Fibroblast of lung (primary cell): ENCODE results near the gene SLC25A41. TPM values are rescaled to one million over a fixed set of nuclear protein-coding genes. Genes with fewer than 3 reads are reported as not detected.
A peak's percentile ranks its signal among the peaks of the same experiment; 100 is the strongest.

Experiments used
- DNase-seq, 2 donors: peaks; one replicate each; pipeline versions ENCODE4 v3.0.0 to v3.0.0-alpha.2; 2010; ENCODE audit warnings: low read depth in 2 of 2
- H2AFZ ChIP-seq: 2 replicates; pipeline ENCODE4 v1.5.1; 2012; ENCODE audit warnings: low read length, control low read depth, inconsistent platforms
- H3K27ac ChIP-seq: 2 replicates; pipeline ENCODE4 v1.5.1; 2011; ENCODE audit warnings: low read length, control low read depth; ENCODE audit not compliant: insufficient read depth
- H3K27me3 ChIP-seq: 2 replicates; pipeline ENCODE4 v1.5.1; 2011; ENCODE audit warnings: mild to moderate bottlenecking, low read length; ENCODE audit not compliant: control insufficient read depth, insufficient read depth
- H3K36me3 ChIP-seq: 2 replicates; pipeline ENCODE4 v1.5.1; 2011; ENCODE audit warnings: low read length; ENCODE audit not compliant: control insufficient read depth, insufficient read depth
- H3K4me1 ChIP-seq: 2 replicates; pipeline ENCODE4 v1.5.1; 2011; ENCODE audit warnings: low read length; ENCODE audit not compliant: control insufficient read depth, insufficient read depth; ENCODE audit errors: extremely low read depth
- H3K4me2 ChIP-seq: 2 replicates; pipeline ENCODE4 v1.5.1; 2011; ENCODE audit warnings: low read length, control low read depth; ENCODE audit not compliant: insufficient read depth; ENCODE audit errors: extremely low read depth
- H3K4me3 ChIP-seq, 4 experiments: fragments of 200-600 bp in 1 of 4; sonication (generic) in 1 of 4; replicated peaks in 1 of 4; 2 replicates each; pipeline ENCODE4 v1.5.1; 2011 to 2016; ENCODE audit warnings: low read length in 4 of 4, low read depth in 3 of 4, mild to moderate bottlenecking in 3 of 4, control low read depth in 2 of 4, inconsistent platforms in 1 of 4, mixed read lengths in 1 of 4; ENCODE audit not compliant: insufficient read depth in 1 of 4; ENCODE audit errors: control extremely low read depth in 1 of 4
- H3K79me2 ChIP-seq: 2 replicates; pipeline ENCODE4 v1.5.1; 2012; ENCODE audit warnings: mild to moderate bottlenecking, low read length, inconsistent platforms; ENCODE audit not compliant: control insufficient read depth, insufficient read depth
- H3K9ac ChIP-seq: 2 replicates; pipeline ENCODE4 v1.5.1; 2011; ENCODE audit warnings: mild to moderate bottlenecking, low read length, control low read depth; ENCODE audit not compliant: insufficient read depth
- H3K9me3 ChIP-seq: 2 replicates; pipeline ENCODE4 v1.5.1; 2012; ENCODE audit warnings: low read depth, low read length; ENCODE audit not compliant: control insufficient read depth, insufficient read depth
- H4K20me1 ChIP-seq: 2 replicates; pipeline ENCODE4 v1.5.1; 2011; ENCODE audit warnings: low read length; ENCODE audit not compliant: control insufficient read depth, insufficient read depth; ENCODE audit errors: extremely low read depth
- EZH2 ChIP-seq: IDR thresholded peaks from 2 replicates; pipeline ENCODE4 v1.5.1; 2012; ENCODE audit warnings: low read length, control low read depth, mild to moderate bottlenecking; ENCODE audit errors: missing control alignments
- polyA plus RNA-seq, 2 donors: library from polyadenylated mRNA; depleted of rRNA in 1 of 2; stranded (reverse) in 1 of 2; unstranded in 1 of 2; fragments of >200 nt; gene quantifications; 2 replicates each; pipeline ENCODE4 v1.2.1, GENCODE V29; 2011 to 2012; ENCODE audit warnings: missing spikeins in 1 of 2
- total RNA-seq: library from RNA; depleted of rRNA; stranded (reverse); fragments of >200 nt; gene quantifications from 2 replicates; pipeline ENCODE4 v1.2.1, GENCODE V29; 2014
- TF ChIP-seq, protein P1 (sequence below), 2 donors: IDR thresholded peaks in 1 of 2; conservative IDR thresholded peaks in 1 of 2; 1 replicate in 1 of 2; 2 replicates in 1 of 2; pipeline ENCODE4 v1.5.1; 2011 to 2012; ENCODE audit warnings: low read length in 2 of 2, control low read depth in 1 of 2, inconsistent platforms in 1 of 2, low read depth in 1 of 2, mild to moderate bottlenecking in 1 of 2

SLC25A41 gene
- total and polyA plus RNA-seq, 2 donors (not counting 1 experiment from before 2014, with no cell fraction given): under 0.01 TPM; not detected in 1

DNA sequence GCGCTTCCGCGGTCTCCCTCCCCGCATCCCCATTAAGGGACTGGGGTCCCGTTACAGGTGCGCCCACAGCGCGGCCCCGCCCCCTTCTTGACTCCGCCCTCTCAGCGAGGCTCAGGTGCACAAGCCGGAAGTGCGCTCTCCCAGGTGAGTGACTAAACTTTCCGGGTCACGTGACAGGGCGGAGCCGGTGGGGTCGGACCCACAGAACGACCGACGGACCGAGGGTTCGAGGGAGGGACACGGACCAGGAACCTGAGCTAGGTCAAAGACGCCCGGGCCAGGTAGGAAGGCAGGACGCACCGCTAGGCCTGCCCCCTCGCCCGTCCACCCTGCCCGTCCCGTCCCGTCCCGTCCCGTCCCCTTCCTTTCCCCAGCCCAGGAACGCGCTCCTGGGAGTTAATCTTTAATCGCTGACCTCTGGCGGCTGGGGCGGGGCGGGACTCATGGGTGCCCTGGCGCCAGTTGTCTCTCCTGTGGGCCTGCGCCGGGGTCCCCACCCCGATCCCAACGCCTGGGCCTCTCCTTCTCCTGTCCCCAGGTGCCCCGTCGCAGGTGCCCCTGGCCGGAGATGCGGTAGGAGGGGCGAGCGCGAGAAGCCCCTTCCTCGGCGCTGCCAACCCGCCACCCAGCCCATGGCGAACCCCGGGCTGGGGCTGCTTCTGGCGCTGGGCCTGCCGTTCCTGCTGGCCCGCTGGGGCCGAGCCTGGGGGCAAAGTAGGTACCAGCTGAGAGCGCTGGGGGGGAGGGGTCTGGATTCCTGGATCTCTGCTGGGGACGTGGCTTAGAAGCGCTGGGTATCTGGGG is 30.7 kb upstream of the SLC25A41 start, which contains the start of gene CRB3:
Gene CRB3, plus strand, starts transcription at position 202 of the 804 bp plus-strand sequence. Its CDS starts 431 bp downstream, at position 633.
- Histone ChIP-seq H3K27ac (no peak within 1 kb of the TSS), H3K4me1 (peaks cover 2% of the 10 kb centered on the region), H3K27me3 (peaks cover 7% of the 10 kb centered on the region), H4K20me1 (no peaks in the 10 kb centered on the region), H3K4me3 (no peak within 1 kb of the TSS), H3K9me3 (no peaks in the 10 kb centered on the region), H3K9ac (no peak within 1 kb of the TSS), H3K36me3 (no peaks in the 10 kb centered on the region), H3K79me2 (no peaks in the 10 kb centered on the region), H3K4me2 (no peak within 1 kb of the TSS), H2AFZ (no peak within 1 kb of the TSS)
- DNase-seq: no peak
- peak; percentile 38 for TF ChIP-seq EZH2
- TF ChIP-seq, protein P1, sequence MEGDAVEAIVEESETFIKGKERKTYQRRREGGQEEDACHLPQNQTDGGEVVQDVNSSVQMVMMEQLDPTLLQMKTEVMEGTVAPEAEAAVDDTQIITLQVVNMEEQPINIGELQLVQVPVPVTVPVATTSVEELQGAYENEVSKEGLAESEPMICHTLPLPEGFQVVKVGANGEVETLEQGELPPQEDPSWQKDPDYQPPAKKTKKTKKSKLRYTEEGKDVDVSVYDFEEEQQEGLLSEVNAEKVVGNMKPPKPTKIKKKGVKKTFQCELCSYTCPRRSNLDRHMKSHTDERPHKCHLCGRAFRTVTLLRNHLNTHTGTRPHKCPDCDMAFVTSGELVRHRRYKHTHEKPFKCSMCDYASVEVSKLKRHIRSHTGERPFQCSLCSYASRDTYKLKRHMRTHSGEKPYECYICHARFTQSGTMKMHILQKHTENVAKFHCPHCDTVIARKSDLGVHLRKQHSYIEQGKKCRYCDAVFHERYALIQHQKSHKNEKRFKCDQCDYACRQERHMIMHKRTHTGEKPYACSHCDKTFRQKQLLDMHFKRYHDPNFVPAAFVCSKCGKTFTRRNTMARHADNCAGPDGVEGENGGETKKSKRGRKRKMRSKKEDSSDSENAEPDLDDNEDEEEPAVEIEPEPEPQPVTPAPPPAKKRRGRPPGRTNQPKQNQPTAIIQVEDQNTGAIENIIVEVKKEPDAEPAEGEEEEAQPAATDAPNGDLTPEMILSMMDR (conservative IDR thresholded peaks at IDR 0.05 in 1 of 2, IDR thresholded peaks at IDR 0.05 in 1 of 2; ENCODE audit: low read depth in 1 of 2, low read length in 2 of 2): no peak

DNA sequence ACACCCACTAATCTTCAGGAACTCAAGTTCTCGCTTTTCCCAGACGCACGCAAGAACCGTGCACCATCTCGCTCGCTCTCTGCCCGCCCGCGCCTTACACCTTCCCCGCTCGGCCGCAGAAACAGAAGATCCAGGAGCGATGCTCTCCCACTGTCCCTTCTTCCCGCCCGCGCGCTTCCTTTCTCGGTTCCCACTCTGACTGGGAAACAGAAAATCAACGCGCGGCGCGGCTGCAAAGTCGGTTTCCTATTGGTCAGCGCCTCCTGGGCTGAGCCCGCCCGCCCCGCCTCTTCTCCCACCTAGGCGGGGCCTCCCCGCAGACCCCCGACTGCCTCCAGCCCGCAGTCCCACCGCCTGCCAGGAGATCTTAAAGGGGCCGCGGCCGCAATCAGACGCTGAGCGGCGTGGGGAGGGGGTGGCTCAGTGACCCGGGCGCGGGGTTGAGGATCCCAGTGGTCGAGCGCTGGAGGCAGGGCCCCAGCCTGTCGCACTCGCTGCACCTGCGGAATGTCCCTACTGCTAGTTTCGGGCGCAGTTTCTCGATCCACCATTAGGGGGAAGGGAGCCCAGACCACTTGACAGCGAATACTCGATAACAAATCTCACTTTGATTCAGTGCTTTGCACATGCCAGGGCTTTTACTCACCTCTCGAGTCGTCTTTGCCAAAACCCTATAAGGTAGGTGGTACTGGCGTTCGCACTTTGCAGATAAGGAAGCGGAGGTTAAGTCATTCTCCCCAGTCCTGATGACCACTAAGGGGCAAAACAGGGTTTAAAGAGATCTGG is 26.7 kb upstream of the SLC25A41 start:
- Histone ChIP-seq H3K9me3 (no peaks in the 10 kb centered on the region), H3K4me3 (peak overlapping the region; percentile 57 to 81 (median 68)), H3K4me1 (peaks cover 2% of the 10 kb centered on the region), H3K4me2 (peak overlapping the region; percentile 98), H4K20me1 (no peaks in the 10 kb centered on the region), H3K36me3 (peaks cover 2% of the 10 kb centered on the region), H3K27ac (no peak overlapping the region), H2AFZ (peak overlapping the region; percentile 92), H3K27me3 (peaks cover 5% of the 10 kb centered on the region), H3K79me2 (no peaks in the 10 kb centered on the region), H3K9ac (no peak overlapping the region)
- DNase-seq: peak; percentile 98
- TF ChIP-seq EZH2: no peak
- TF ChIP-seq, protein P1 (conservative IDR thresholded peaks at IDR 0.05 in 1 of 2, IDR thresholded peaks at IDR 0.05 in 1 of 2; ENCODE audit: low read depth in 1 of 2, low read length in 2 of 2): peak; percentile 46 to 59
